Measurements from ENCODE around the gene TMSB10.

Gene TMSB10

DNA sequence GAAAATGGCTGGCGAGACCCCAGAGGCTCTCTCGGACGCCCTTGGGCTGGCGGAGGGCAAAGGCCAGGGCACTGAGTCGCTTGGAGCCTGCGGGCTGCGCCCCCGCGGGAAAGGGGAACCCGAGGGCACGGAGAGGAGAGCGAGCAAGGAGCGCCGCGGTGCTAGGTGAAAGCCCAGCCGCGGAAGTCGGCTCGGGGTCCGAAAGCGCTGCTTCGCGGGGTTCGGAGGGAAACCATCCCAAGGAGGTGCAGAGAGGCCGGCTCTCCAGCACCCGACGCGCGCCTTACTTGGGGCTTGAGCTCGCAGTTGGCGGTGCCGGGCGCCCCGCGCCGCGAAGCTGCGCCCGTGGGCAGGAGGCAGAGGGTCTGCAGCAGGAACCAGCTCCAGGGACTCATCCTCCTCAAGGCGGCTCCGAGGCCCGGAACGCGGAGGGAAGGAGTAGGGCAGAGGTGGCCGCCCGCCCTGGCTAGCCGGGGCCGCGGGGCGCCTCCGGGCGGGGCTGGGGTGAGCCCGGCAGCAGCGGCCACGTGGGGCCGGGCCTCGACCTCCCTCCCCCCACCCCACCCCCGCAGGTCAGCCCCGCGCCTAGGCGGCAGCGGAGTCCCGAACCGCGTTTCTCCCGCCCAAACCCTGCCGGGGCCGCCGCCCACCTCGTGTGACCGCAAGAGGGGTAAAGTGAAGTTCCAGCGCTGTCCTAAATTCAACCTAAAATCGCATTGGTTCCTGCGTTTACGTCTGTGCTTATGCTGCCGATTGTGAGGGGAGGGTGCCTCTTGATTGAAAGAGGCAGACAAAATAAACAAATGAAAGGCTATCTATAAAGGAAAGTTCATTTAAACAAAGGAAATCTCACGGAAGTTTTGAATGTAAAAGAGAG is 24.6 kb upstream of the TMSB10 start, which contains the start of gene TRABD2A:
TSS of gene TRABD2A (minus strand) at position 440 of the 877 bp plus-strand sequence. CDS start at position 395, 45 bp downstream.
- no peak for DNase-seq (ENCODE audit: low read depth)

GRCh38 chr2:84881581-84882413 is 23.7 kb upstream of the TMSB10 start:
- DNase-seq (ENCODE audit: low read depth): no peak

DNA sequence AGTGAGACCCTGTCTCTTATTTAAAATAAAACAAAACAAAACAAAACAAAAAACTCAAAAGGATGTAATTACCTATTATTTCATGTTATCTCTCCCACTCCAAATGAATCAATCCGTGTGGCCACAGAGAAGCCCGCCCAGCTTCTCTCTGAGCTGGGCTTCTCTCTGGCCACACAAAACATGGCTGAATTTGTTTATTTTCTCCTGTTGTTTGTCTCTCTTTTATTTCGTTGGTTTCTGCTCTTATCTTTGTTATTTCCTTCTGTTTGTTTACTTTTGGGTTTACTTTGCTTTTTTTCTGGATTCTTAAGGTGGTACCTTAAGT is 23.1 kb upstream of the TMSB10 start:
- no peak for DNase-seq (ENCODE audit: low read depth)

GRCh38 chr2:84882775-84883550 is 22.5 kb upstream of the TMSB10 start:
- no peak for DNase-seq (ENCODE audit: low read depth)

GRCh38 chr2:84884449-84884848 is 21.0 kb upstream of the TMSB10 start:
- DNase-seq (ENCODE audit: low read depth): no peak

DNA sequence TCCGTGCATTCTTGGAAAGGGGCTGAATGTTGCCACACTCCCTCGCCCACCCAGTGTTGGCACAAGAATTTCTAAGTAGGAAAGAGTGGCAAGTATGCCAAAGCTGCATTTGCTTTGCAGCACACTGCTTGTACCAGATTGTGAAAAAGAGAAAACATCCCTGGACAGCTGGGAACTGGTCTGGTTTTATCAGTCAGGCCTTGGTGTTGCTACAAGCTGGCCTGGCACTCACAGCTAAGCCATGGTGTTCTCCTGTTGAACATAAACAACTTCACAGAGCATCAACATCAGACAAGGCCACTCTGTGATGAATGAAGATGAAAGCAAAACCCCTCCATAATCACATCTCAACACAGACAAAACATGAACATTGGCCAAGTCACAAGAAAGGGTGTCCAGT is 20.3 kb upstream of the TMSB10 start:
- no peak for DNase-seq (ENCODE audit: low read depth)

GRCh38 chr2:84886791-84887190 is 18.7 kb upstream of the TMSB10 start:
- no peak for DNase-seq (ENCODE audit: low read depth)

GRCh38 chr2:84888401-84889276 is 16.8 kb upstream of the TMSB10 start:
- DNase-seq (ENCODE audit: low read depth): no peak

DNA sequence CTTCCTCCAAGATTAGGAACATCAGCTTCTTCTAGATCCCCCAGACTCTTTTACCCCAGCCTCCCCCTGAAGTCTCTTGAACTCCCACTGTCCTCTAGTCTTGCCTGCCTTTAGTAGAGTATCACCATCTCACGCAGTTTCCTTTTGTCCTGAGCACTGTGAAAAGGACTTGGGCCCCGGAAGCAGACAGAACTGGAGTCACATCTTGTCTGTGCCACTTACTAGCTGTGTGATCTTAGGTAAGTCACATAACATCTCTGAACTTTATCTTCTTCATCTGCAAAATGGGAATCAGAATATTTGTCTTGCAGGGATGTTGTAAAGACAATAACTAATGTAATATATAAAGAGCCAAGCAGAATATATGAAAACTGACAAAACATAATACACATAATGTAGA is 16.1 kb upstream of the TMSB10 start:
- no peak for DNase-seq (ENCODE audit: low read depth)

DNA sequence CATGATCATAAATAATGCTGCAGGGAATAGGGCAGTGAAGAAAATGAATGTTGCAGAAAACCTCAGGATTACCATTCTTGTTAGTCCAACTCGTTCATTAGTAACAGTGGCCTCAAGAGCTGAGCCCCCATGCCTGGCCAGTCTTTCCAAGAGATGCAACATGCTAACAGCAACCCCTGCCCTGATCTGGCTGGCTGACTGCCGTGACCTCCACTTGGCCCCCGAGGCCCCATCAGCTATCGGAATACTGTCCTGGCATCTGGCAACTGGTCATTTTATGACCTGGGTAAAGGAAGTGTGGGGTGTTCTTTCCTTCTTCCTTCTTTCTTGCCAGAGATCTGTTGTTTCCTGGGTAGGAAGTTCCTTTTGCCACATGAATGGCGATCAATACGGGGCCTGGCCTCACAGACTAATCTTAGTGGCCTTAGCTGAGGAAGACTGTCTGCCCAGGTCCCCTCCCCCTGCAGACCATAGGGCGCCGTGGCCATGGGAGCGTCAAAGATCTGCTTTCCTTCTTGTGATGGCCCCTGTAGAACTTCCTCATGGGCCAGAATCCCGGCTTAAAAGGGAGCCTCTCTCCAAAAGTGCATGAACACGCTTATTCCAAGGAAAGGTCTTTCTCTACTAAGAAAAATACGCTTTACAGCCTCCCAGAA is 14.0 kb upstream of the TMSB10 start:
- no peak for DNase-seq (ENCODE audit: low read depth)

- DNase-seq (ENCODE audit: low read depth): no peak
Observed at GRCh38 chr2:84894131-84894586, 11.3 kb upstream of the TMSB10 start.

GRCh38 chr2:84894758-84895520 is 10.5 kb upstream of the TMSB10 start:
- DNase-seq (ENCODE audit: low read depth): no peak

DNA sequence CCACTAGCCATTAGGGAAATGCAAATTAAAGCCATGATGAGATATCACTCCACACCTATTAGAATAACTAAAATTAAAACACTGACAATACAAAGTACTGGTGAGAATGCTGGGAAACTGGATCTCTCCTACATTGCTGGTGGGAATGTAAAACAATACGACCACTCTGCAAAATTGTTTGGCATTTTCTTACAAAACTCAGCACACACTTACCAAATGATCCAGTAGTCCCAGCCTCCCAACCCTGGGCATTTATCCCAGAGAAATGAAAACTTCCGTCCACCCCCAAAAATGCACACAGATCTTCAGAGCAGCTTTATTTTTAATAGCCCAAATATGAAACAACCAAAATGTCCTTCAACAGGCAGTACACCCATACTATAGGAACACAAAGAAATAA is 8.9 kb upstream of the TMSB10 start:
- DNase-seq (ENCODE audit: low read depth): no peak

DNA sequence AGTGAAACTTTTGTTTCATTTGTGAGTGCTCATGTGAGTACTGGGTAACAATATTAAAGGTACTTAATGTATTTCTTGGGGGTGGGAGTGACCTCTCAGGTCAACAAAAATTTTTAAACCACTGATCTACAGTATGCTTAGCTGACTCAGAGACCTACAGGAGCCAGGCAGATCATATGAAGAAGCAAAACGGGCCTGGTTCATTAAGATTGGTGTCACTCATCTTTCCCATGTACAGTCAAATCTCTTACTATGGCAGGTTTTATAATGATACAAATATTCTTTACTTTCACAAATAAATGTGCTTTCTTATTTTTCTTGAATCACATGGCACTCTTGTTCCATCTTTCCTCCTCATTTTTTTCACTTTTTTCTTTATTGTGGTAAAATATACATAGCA is 7.7 kb upstream of the TMSB10 start:
- no peak for DNase-seq (ENCODE audit: low read depth)

GRCh38 chr2:84899304-84900204 is 5.9 kb upstream of the TMSB10 start:
- DNase-seq (ENCODE audit: low read depth): no peak

GRCh38 chr2:84900971-84901370 is 4.5 kb upstream of the TMSB10 start:
- DNase-seq (ENCODE audit: low read depth): no peak

DNA sequence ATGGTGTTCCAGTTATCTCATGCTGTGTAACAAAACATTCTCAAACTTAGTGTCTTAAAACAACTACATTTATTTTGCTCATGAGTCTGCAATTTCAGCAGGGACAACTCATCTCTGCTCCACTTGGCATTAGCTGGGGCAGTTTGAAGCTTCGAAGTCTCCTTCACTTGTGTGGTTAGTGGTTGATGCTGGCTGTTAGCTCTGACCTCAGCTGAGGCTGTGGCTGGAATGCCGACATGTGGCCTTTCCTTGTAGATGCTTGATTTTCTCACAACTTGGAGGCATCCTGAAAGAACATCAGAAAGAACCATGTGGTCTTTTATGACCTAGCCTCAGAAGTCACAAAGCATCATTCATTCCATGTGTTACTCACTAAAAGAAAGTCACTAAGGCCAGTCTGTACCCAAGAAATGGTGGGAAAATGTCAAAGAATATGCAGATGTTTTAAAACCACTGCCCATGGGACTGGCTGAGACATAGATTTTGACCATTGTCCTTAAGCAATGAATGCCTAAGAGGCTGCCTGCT is 3.8 kb upstream of the TMSB10 start:
- no peak for DNase-seq (ENCODE audit: low read depth)

DNA sequence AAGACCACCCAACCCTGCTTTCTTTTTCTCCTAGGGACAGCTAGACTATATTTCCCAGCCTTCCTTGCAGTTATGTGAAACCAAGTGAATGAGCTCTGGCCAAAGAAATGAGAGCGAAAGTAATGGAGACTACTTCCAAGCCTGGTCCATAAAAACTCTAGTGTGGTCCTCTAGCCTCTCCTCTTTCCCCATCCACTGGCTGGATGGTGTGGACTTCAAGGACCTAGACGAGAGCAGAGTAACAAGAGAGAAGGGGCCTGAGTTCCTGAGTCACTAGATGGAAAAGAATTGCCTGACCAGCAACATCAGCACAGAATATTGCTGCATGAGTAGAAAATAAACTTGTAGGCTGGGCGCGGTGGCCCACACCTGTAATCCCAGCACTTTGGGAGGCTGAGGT is 2.9 kb upstream of the TMSB10 start:
- DNase-seq (ENCODE audit: low read depth): no peak

DNA sequence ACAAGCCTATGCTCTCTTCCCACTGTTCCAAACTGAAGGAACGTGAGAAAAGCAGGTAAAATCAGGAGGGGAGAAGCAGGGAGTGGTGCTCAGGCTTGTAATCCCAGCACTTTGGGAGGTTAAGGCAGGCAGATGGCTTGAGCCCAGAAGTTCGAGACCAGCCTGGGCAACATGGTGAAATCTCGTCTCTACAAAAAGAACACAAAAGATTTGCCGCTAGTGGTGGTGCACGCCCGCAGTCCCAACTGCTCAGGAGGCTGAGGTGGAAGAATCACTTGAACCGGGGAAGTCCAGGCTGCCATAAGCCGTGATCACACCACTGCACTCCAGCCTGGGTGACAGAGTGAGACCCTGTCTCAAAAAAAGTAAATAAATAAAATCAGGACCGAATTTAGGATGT is 1.3 kb upstream of the TMSB10 start:
- DNase-seq (ENCODE audit: low read depth): no peak
